GM21367 (cell line): Measurements from ENCODE around the gene DNAI2.

Source experiments
- ATAC-seq: cut with Tn5 transposase; IDR thresholded peaks from one replicate; pipeline ENCODE4 v1.9.1; 2021; ENCODE audit not compliant: unreplicated experiment

DNAI2 gene

DNA sequence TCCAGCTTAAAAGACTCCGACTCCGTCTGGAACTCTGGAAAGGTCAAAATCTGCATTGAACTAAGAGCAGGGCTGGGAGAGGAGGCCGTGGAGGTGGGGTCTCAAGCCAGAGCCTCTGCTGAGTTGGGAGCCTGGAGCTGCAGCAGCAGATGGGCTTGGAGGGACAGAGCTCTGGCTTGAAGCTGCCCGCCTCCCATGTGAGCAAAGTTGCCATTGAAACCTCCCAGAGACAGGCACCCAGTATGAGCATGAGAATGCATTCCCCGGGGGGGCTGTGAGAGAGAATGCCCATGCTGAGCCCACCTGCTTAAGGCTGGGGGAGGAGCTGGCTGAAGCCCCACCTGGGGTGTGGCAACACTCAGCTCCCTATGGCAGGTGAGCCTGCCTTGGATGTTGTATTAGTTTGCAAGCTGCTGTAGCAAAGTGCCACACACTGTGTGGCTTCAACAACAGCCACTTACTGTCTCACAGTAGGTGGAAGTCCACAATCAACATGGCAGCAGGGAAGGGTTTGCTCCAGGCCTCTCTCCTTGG lies 61.6 kb downstream of the DNAI2 start:
- ATAC-seq: no peak

- ATAC-seq: no peak
Observed at GRCh38 chr17:74336307-74336706, 62.3 kb downstream of the DNAI2 start.

GRCh38 chr17:74337834-74338500 lies 63.9 kb downstream of the DNAI2 start:
- no peak for ATAC-seq

- no peak for ATAC-seq
Observed at GRCh38 chr17:74339537-74340195, 65.6 kb downstream of the DNAI2 start.

DNA sequence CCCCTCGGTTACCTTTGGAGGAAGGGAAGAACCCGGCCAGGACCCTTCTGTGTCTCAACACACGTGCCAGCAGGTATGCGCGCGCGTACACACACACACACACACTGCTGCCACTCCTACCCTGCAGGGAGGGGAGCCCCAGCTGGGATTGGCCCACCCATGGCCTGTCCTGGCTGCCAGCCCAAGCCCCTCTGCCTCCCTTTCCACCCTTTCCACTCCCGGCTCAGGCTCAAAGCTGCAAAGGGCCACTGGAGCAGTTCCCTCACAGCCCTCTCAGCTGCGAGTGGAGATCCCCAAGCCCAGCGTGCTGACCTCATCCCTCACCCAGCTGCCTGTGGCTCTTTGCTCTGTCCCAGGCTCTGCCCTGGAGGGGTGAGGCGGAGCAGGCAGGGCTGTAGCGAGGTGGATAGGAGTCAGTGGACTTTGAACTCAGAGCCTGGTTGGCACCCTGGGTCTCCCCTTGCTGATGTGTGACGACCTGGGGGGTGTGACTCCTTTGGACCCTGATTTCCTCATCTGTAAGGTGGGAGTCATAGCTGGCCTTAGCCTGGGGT lies 66.5 kb downstream of the DNAI2 start:
- ATAC-seq: no peak

DNA sequence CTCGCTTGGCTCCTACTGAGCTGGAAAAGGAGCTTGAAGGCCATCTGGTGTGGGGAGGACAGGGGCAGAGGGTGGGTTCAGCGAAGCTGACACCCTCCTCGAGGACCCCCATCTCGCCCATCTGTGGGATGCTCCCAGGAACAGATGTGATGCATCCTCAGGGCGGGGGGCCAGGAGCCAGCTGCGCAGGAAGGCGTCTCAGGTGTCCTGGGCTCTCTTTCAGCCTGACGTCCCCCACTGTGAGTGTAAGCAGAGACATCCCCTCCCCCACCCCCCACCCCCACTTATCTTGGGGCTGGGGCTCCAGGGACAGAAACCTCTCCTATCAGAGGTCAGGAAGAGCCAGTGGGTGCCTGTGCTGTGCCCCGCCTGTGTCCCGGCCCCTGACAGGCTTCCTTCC lies 68.2 kb downstream of the DNAI2 start:
- ATAC-seq: no peak

DNA sequence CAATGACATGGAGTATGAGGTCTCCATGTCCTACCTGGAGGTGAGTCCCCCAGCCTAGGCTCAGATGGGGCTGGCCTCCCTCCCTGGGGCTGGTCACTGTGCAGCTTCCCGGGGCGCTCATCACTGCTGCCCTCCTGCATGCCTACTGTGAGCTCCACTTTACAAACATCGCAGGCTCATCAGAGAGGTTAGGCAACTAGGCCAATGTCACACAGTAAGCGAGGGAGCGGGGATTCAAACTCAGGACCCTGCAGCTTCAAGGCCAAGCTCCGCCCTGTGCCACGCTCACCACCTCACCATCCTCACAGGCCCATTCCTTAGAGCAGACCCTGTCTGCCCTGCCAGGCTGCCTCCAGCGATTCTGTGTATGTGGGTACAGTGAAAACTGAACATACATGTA lies 69.1 kb downstream of the DNAI2 start:
- ATAC-seq: no peak

DNA sequence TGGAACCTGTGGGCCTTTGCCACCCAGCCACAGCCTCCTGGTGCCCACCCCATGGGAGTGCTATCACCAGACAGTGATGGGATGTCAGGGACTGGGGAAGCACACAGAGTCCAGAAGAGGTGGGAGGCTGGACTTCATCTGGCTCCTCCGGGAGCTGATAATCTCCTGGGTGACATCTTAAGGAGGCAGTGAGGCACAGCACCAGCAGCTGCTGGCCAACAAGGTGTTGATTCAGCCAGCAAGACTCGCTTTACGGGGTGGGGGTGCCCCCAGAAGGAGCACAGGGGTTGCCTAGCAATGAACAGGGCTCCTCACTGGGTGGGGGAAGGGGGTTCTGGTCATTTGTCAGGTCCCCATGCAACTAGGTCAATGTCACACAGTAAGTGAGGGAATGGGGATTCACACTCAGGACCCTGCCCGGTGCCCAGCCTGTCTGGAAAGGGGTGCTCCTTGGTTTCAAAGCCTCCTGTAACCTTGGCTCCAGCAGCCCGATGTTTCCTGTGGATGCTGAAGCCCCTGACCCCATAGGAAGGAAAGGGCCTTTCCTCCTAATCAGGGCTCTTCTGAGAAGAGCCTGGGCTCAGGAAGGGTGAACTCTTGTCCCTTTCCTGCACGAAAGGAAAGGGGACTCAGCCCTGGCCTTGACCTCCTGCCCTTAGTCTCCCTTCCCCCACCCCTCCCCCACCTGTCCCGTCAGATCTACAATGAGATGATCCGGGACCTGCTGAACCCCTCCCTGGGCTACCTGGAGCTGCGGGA lies 69.7 kb downstream of the DNAI2 start:
- ATAC-seq: no peak

DNA sequence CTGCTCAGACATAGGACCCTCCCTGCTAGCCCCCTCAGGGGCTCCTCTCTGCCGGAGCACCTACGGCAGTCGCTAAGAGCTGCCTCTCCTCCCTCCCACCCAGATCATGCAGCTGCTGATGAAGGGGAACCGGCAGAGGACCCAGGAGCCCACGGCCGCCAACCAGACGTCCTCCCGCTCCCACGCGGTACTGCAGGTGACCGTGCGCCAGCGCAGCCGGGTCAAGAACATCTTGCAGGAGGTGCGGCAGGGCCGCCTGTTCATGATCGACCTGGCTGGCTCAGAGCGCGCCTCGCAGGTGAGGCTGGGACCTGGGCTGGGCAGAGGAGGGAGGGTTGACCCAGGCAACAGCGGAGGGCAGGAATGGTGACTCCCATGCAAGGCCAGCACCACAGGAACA lies 70.6 kb downstream of the DNAI2 start:
- ATAC-seq: no peak

- no peak for ATAC-seq
Observed at GRCh38 chr17:74345433-74346241, 71.6 kb downstream of the DNAI2 start.

- no peak for ATAC-seq
Observed at GRCh38 chr17:74347646-74348045, 73.6 kb downstream of the DNAI2 start.

DNA sequence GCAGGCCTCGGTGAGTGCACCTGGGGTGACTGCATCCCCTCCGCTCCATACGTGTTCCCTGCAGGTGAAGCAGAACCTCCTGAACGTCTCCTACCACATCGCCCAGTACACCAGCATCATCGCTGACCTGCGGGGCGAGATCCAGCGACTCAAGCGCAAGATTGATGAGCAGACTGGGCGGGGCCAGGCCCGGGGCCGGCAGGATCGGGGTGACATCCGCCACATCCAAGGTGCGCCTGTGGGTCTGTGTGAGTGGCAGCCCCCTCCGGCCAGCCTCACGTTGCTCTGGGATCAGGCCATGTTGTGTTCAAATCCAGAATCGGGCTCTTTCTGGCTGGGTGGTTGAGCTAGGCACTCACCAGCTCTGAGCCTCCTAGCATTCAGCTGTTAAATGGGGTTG lies 75.1 kb downstream of the DNAI2 start:
- no peak for ATAC-seq

GRCh38 chr17:74350486-74350885 lies 76.5 kb downstream of the DNAI2 start:
- ATAC-seq: no peak

DNA sequence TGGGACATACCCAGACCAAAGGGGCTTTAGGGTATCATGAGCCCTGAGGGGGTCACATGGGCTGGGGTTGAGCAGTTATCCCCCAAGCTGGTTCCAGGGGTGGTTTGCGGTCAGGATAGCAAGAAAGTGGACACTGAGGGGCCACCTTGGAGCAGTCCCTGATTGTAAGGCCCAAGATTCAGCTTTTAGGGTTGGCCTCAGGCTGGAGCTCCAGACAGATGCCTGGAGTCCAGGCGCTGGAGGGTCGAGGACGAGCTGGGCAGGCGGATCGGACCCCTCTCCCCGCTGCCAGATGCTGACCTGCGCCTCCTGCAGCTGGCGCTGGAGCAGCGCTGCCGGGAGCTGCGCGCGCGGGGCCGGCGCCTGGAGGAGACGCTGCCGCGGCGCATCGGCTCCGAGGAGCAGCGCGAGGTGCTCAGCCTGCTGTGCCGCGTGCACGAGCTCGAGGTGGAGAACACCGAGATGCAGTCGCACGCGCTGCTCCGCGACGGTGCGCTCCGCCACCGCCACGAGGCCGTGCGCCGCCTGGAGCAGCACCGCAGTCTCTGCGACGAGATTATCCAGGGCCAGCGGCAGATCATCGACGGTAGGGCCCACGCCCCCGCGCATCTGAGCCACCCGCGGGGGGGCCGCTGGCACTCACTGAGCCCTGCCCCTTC lies 77.6 kb downstream of the DNAI2 start:
- ATAC-seq: no peak

DNA sequence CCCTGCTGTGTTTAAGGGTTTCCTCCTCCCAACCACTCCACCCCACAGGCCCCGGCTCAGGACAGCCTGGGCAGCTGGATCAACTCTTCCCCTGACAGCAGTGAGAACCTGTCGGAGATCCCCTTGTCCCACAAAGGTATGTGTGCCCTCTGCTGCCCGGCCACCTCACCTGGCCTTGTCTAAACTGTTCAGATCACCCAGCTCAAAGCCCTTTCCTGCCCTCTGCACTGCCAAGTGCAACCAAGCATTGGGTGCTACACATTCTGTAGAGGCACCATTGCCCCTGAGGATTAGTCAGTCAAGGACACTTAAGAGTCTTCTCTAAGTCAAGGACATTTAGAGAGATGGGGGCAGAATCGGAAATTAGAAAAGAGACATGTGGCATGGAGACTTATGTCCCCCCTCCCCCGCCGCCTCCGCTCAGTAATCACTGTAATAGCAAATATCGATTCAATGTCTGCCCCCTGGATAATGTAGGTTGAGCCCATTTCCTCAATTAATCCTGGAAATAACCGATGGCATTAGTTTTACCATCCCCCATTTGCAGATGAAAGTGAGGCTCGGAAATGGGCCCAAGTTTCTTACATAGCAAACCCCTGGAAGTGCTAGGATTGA lies 79.5 kb downstream of the DNAI2 start:
- no peak for ATAC-seq

DNA sequence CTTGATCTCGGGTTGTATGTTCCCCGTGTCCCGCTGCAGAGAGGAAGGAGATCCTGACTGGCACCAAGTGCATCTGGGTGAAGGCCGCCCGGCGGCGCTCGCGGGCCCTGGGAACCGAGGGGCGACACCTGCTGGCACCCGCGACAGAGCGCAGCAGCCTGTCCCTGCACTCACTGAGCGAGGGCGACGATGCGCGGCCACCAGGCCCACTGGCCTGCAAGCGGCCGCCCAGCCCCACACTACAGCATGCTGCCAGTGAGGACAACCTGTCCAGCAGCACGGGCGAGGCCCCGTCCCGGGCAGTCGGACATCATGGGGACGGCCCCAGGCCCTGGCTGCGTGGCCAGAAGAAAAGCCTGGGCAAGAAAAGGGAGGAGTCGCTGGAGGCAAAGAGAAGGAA lies 80.1 kb downstream of the DNAI2 start:
- ATAC-seq: peak; percentile 60

- no peak for ATAC-seq
Observed at GRCh38 chr17:74354561-74354960, 80.5 kb downstream of the DNAI2 start.

- ATAC-seq: no peak
Observed at GRCh38 chr17:74355065-74355464, 81.0 kb downstream of the DNAI2 start.

GRCh38 chr17:74356646-74357465 lies 82.8 kb downstream of the DNAI2 start:
- ATAC-seq: no peak
